Esophagus squamous epithelium (tissue), 5 donors: ENCODE measurements around the gene MOCS3. TPM values are rescaled to one million over a fixed set of nuclear protein-coding genes. Genes with fewer than 3 reads are reported as not detected.

Experiments used
- DNase-seq: peaks from one replicate; lab custom pipeline; 2025; lab: John Stamatoyannopoulos, UW
- H3K27ac ChIP-seq, 4 donors: fragments of 200-600 bp; sonication (generic); one replicate each; pipeline ENCODE4 v1.5.1; 2016 to 2019; ENCODE audit warnings: mild to moderate bottlenecking in 1 of 4
- H3K27me3 ChIP-seq, 4 donors: fragments of 200-600 bp; sonication (generic); 1 replicate in 3 of 4; 2 replicates in 1 of 4; pipeline versions ENCODE4 v1.5.1 to v1.6.0; 2017 to 2021; ENCODE audit warnings: antibody characterized with exemption in 1 of 4
- H3K36me3 ChIP-seq, 3 donors: fragments of 200-600 bp; sonication (generic); one replicate each; pipeline ENCODE4 v1.5.1; 2016 to 2019
- H3K4me1 ChIP-seq, 3 donors: fragments of 200-600 bp; sonication (generic); one replicate each; pipeline ENCODE4 v1.5.1; 2017 to 2019
- H3K4me3 ChIP-seq, 4 donors: fragments of 200-600 bp; sonication (generic); 1 replicate in 3 of 4; 2 replicates in 1 of 4; pipeline ENCODE4 v1.5.1; 2016 to 2019; ENCODE audit warnings: mild to moderate bottlenecking in 2 of 4, moderate library complexity in 1 of 4
- H3K9me3 ChIP-seq, 3 donors: fragments of 200-600 bp; sonication (generic); one replicate each; pipeline ENCODE4 v1.5.1; 2016 to 2019
- POLR2A ChIP-seq, 4 donors: fragments of 450-650 bp; IDR thresholded peaks; one replicate each; pipeline ENCODE4 v1.6.1; 2017; ENCODE audit warnings: antibody characterized with exemption in 4 of 4, mild to moderate bottlenecking in 4 of 4, moderate library complexity in 3 of 4
- WGBS, 2 donors: methylation state at CpG; one replicate each; pipeline ENCODE4 v1.1.5; 2018; 5-methylcytosine and 5-hydroxymethylcytosine counted together
- intact Hi-C: fragments of 100-400 bp; cut with DNase I; formaldehyde crosslinking; loops from one replicate; pipeline ENCODE4 v1.15.0; 2022
- total RNA-seq, 4 donors: library from RNA; depleted of rRNA; stranded (reverse); fragments of >200 nt; gene quantifications; one replicate each; pipeline ENCODE4 v1.1.0, GENCODE V29; 2016
- TF ChIP-seq, protein P1 (sequence below), 6 experiments: fragments of 450-650 bp in 4 of 6; fragments of 200-600 bp in 2 of 6; sonication (generic) in 2 of 6; IDR thresholded peaks; one replicate each; pipeline ENCODE4 v1.5.1; 2016 to 2019; ENCODE audit warnings: antibody characterized with exemption in 6 of 6, mild to moderate bottlenecking in 4 of 6, moderate library complexity in 4 of 6
- donor health status: DM: yes; HTN: yes; CAD: no.

MOCS3 gene
- total RNA-seq, 4 donors from 2014 or later = 4.1 to 6.7 (median 5.4) TPM

DNA sequence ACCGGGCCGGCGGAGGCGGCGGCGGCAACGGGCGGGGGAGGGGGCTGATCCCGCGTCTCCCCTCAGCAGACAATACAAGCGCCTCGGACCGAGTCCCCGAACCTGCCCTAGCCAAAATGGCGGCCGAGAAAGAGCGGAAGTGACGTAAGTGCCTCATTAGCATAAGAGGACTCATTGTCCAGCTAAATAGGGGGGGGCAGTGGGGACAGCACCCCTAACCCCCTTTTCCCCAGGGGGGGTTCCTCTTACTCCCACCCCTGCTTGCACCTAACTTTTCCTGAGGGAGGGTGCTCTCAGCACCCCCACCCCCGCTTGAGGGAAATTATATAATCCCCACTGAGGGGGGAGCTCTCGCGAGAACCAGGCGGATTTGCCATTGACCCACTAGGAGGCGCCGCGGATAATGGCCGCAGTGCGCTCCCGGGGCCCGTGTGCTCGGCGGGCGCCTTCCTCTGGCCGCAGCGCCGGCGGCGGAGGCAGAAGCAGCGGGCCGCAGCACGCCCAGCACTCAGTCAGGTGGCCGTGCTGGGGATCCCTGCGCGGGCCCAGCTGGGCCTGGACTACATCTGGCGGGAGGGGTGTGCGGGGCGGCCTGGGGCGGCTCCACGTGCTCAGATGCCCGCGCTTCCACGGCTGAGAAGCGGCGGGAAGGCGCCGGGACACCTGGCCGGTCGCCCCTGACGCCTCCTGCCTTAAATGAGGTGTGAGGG lies 27.2 kb upstream of the MOCS3 start, which contains the start of gene ADNP:
TSS of gene ADNP (minus strand) at position 132 of the 710 bp plus-strand sequence. CDS start 27,441 bp downstream, outside the sequence.
- H3K9me3 ChIP-seq = no peaks in the 10 kb centered on the region
- intact Hi-C loops = loop anchor here (5.0 kb wide), 1 partner anchor 134 kb away; the partner anchor contains the start of gene BCAS4
- WGBS, 2 donors = 0% methylated on average over 1 to 9 of the region's 58 CpGs
- peak within 1 kb of the TSS; percentile 84 to 91 (median 89) for H3K4me3 ChIP-seq
- H3K4me1 ChIP-seq = peaks cover 13 to 45% (median 22%) of the 10 kb centered on the region in 3 donors
- H3K36me3 ChIP-seq = peaks cover 0 to 51% (median 9%) of the 10 kb centered on the region in 3 donors
- peak; percentile 82 for DNase-seq
- peak within 1 kb of the TSS; percentile 99 for H3K27ac ChIP-seq
- TF ChIP-seq POLR2A (IDR thresholded peaks at IDR 0.05) = peak in 3 of 4 donors; percentile 17 to 76 (median 58)
- TF ChIP-seq, protein P1, sequence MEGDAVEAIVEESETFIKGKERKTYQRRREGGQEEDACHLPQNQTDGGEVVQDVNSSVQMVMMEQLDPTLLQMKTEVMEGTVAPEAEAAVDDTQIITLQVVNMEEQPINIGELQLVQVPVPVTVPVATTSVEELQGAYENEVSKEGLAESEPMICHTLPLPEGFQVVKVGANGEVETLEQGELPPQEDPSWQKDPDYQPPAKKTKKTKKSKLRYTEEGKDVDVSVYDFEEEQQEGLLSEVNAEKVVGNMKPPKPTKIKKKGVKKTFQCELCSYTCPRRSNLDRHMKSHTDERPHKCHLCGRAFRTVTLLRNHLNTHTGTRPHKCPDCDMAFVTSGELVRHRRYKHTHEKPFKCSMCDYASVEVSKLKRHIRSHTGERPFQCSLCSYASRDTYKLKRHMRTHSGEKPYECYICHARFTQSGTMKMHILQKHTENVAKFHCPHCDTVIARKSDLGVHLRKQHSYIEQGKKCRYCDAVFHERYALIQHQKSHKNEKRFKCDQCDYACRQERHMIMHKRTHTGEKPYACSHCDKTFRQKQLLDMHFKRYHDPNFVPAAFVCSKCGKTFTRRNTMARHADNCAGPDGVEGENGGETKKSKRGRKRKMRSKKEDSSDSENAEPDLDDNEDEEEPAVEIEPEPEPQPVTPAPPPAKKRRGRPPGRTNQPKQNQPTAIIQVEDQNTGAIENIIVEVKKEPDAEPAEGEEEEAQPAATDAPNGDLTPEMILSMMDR (IDR thresholded peaks at IDR 0.05) = peak; percentile 59 to 83 (median 78)
- no peaks in the 10 kb centered on the region for H3K27me3 ChIP-seq

DNA sequence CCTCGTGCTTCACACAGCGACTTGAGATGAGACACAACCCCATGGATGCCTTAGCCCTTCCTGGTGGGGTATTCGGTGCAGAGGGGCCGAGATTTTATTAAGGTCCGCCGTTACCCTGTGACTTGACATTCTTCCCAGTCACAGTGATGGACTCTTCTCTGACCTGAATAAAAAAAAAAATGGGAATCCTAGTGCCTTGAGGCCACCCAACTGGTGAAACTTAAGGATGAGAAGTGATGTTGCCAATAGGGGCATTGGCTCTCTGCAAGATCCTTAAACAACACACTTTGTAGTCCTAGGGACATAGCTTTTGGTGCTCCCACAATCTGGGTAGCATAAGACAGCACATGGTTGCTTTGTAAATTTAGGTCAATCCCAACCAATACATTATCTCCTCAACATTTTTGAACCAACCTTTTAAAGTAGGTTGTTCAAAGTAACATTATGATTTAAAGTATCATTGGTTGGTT lies 26.6 kb upstream of the MOCS3 start:
- intact Hi-C loops = loop anchor here (5.0 kb wide), 1 partner anchor 135 kb away; the partner anchor contains the start of gene BCAS4
- peaks cover 13 to 39% (median 18%) of the 10 kb centered on the region in 3 donors for H3K4me1 ChIP-seq
- peak overlapping the region; percentile 99 for H3K27ac ChIP-seq
- no peaks in the 10 kb centered on the region for H3K27me3 ChIP-seq
- WGBS, 2 donors = 53 to 81% methylated on average over 3 to 4 of the region's 6 CpGs
- H3K9me3 ChIP-seq = no peaks in the 10 kb centered on the region
- peak overlapping the region; percentile 60 to 91 (median 87) for H3K4me3 ChIP-seq
- peaks cover 0 to 57% (median 9%) of the 10 kb centered on the region in 3 donors for H3K36me3 ChIP-seq
- no peak for DNase-seq
- TF ChIP-seq, protein P1 (IDR thresholded peaks at IDR 0.05) = no peak
- TF ChIP-seq POLR2A (IDR thresholded peaks at IDR 0.05) = no peak

DNA sequence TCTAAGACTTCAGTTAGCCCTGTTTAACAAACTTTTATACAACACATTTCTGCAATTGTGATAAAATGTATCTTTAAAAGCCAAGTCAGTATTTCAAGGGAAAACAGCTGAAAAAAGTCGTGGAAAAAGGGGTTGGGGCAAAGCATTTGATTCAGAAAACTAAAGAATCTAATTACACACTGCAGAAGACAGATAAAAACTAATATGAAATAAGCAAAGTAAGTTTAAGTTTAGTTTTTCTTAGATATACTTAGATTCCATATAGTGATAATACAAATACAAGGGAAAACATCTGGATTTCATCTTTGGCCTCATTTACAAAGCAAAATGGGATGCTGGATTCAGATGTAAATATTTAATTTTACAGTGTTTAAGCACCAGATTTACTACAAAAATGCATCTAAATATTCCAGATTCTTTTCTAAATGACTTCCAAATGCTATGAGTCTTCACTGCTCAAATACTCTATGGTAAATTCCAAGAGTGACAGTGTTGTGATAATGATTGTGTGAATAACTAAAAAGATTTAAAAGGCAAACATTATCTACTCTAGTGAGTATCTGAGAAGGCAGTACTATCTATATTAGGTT lies 25.8 kb upstream of the MOCS3 start:
- TF ChIP-seq, protein P1 (IDR thresholded peaks at IDR 0.05) = no peak
- no peak for TF ChIP-seq POLR2A (IDR thresholded peaks at IDR 0.05)

DNA sequence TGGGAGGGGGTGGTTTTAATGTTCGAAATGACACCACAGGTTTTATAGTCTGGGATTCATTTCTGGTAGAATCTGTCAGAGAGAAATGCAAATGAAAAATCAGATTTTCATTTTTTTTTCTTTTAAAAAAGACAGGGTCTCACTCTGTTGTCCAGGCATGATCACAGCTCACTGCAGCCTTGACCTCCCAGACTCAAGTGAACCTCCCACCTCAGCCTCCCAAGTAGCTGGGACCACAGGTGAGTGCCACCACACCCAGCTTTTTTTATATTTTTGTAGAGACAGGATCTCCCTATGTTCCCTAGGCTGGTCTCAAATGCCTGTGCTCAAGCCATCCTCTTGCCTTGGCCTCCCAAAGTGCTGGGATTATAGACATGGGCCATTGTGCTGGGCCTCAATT lies 25.0 kb upstream of the MOCS3 start:
- TF ChIP-seq, protein P1 (IDR thresholded peaks at IDR 0.05) = no peak
- TF ChIP-seq POLR2A (IDR thresholded peaks at IDR 0.05) = no peak
- Histone ChIP-seq H3K27ac (no peak overlapping the region), H3K4me1 (peaks cover 10 to 23% (median 13%) of the 10 kb centered on the region in 3 donors), H3K9me3 (no peaks in the 10 kb centered on the region), H3K4me3 (no peak overlapping the region), H3K27me3 (no peaks in the 10 kb centered on the region), H3K36me3 (peaks cover 0 to 60% (median 15%) of the 10 kb centered on the region in 3 donors)
- 85 to 89% methylated on average over 1 of the region's 1 CpG for WGBS, 2 donors
- DNase-seq = no peak
- intact Hi-C loops = loop anchor here (5.0 kb wide), 1 partner anchor 136 kb away; the partner anchor contains the start of gene BCAS4

More for the DNA sequence above, 25.8 kb upstream of the MOCS3 start:
- no peak overlapping the region for H3K27ac ChIP-seq
- no peak for DNase-seq
- H3K27me3 ChIP-seq = no peaks in the 10 kb centered on the region
- intact Hi-C loops = loop anchor here (5.0 kb wide), 1 partner anchor 135 kb away; the partner anchor contains the start of gene BCAS4
- H3K9me3 ChIP-seq = no peaks in the 10 kb centered on the region
- peaks cover 0 to 60% (median 11%) of the 10 kb centered on the region in 3 donors for H3K36me3 ChIP-seq
- peaks cover 12 to 31% (median 13%) of the 10 kb centered on the region in 3 donors for H3K4me1 ChIP-seq
- no peak overlapping the region for H3K4me3 ChIP-seq
- WGBS, 2 donors = 47 to 50% methylated on average over 1 of the region's 1 CpG
